Calu3 (cell line): ENCODE results near the gene EIF4G1. TPM values are rescaled to one million over a fixed set of nuclear protein-coding genes. Genes with fewer than 3 reads are reported as not detected.

Source experiments
- BruUV-seq: library from RNA; stranded (reverse); fragments of 400-500 nt; replicated peaks from 2 replicates; lab custom pipeline; 2021; lab: Mats Ljungman, UMichigan
- CTCF ChIA-PET: fragments of 300-600 bp; sonication (Branson Sonifier 250); formaldehyde crosslinking; loops from one replicate; lab custom pipeline; 2022; ENCODE audit warnings: antibody characterized with exemption; lab: Charles Lee
- DNase-seq: peaks from one replicate; pipeline ENCODE4 v3.0.0; 2022
- H3K27ac Mint-ChIP-seq: one replicate; pipeline ENCODE4 v1.8.0; 2022; ENCODE audit warnings: mixed read lengths; ENCODE audit not compliant: unreplicated experiment
- H3K27me3 Mint-ChIP-seq: one replicate; pipeline ENCODE4 v1.8.0; 2022; ENCODE audit warnings: mixed read lengths; ENCODE audit not compliant: unreplicated experiment
- H3K36me3 Mint-ChIP-seq: one replicate; pipeline ENCODE4 v1.8.0; 2022; ENCODE audit warnings: mild to moderate bottlenecking, moderate library complexity, mixed read lengths; ENCODE audit not compliant: insufficient read depth, unreplicated experiment
- H3K4me1 Mint-ChIP-seq: one replicate; pipeline ENCODE4 v1.8.0; 2022; ENCODE audit warnings: mild to moderate bottlenecking, low read depth, mixed read lengths; ENCODE audit not compliant: unreplicated experiment
- H3K4me3 Mint-ChIP-seq: one replicate; pipeline ENCODE4 v1.8.0; 2022; ENCODE audit warnings: mild to moderate bottlenecking, low read depth, moderate library complexity, mixed read lengths; ENCODE audit not compliant: unreplicated experiment
- H3K9me3 Mint-ChIP-seq: one replicate; pipeline ENCODE4 v1.8.0; 2022; ENCODE audit warnings: low read depth, mixed read lengths; ENCODE audit not compliant: unreplicated experiment
- intact Hi-C: fragments of 100-400 bp; cut with micrococcal nuclease; formaldehyde crosslinking; loops from one replicate; pipeline ENCODE4 v1.10.0; 2022; ENCODE audit not compliant: unreplicated experiment
- total RNA-seq: library from RNA; stranded (reverse); gene quantifications from 2 replicates; pipeline ENCODE4 v1.2.3, GENCODE V29; 2022
- TF ChIP-seq, protein P1 (sequence below): fragments of 200-600 bp; IDR thresholded peaks from one replicate; pipeline ENCODE4 v1.8.0; 2022; ENCODE audit warnings: antibody characterized with exemption; ENCODE audit not compliant: unreplicated experiment

EIF4G1 gene
- total RNA-seq, 1 experiment from 2014 or later: 673 TPM

- no peak for DNase-seq
- Mint-ChIP-seq H3K27me3 (peaks cover 26% of the 10 kb centered on the region), H3K36me3 (peaks cover 66% of the 10 kb centered on the region), H3K27ac (peak overlapping the region; percentile 91), H3K9me3 (no peaks in the 10 kb centered on the region), H3K4me3 (peak overlapping the region; percentile 97), H3K4me1 (peaks cover 16% of the 10 kb centered on the region)
- intact Hi-C loops: no loop called here
- TSS peak; percentile 62 for BruUV-seq
- CTCF ChIA-PET: interaction anchor here (0.5 to 1.0 kb wide), 4 partner anchors 12 to 602 kb away, joined by 3 to 4 read pairs (median 3); partner anchors contain the start of gene YEATS2
- TF ChIP-seq, protein P1, sequence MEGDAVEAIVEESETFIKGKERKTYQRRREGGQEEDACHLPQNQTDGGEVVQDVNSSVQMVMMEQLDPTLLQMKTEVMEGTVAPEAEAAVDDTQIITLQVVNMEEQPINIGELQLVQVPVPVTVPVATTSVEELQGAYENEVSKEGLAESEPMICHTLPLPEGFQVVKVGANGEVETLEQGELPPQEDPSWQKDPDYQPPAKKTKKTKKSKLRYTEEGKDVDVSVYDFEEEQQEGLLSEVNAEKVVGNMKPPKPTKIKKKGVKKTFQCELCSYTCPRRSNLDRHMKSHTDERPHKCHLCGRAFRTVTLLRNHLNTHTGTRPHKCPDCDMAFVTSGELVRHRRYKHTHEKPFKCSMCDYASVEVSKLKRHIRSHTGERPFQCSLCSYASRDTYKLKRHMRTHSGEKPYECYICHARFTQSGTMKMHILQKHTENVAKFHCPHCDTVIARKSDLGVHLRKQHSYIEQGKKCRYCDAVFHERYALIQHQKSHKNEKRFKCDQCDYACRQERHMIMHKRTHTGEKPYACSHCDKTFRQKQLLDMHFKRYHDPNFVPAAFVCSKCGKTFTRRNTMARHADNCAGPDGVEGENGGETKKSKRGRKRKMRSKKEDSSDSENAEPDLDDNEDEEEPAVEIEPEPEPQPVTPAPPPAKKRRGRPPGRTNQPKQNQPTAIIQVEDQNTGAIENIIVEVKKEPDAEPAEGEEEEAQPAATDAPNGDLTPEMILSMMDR: no peak
Observed at GRCh38 chr3:184299488-184300377, 14.7 kb upstream of the EIF4G1 start.

DNA sequence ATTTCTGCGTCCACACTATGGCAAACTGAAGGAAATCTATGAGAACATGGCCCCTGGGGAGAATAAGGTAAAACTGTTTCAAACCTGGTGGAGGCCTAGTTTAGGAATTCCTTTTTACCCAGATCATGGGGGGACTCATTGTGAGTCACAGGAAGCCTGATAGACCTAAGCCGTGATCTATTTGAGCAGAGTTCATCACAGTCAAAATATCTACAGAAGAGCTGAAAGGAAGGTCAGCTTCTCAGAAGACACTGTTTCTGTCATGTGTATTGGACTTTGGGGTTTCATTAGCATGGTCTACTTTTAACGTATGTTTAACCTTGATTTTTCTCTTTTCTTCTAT is 14.1 kb upstream of the EIF4G1 start:
- CTCF ChIA-PET: interaction anchor here (0.6 to 1.0 kb wide), 2 partner anchors 12 to 603 kb away, joined by 3 to 4 read pairs; partner anchors contain the start of gene YEATS2
- Mint-ChIP-seq H3K4me3 (peak overlapping the region; percentile 97), H3K27ac (no peak overlapping the region), H3K27me3 (peaks cover 20% of the 10 kb centered on the region), H3K36me3 (peaks cover 72% of the 10 kb centered on the region), H3K9me3 (no peaks in the 10 kb centered on the region), H3K4me1 (peaks cover 16% of the 10 kb centered on the region)
- TF ChIP-seq, protein P1: no peak
- BruUV-seq: no TSS peak
- no peak for DNase-seq
- intact Hi-C loops: no loop called here

- TF ChIP-seq, protein P1: peak; percentile 38
- Mint-ChIP-seq H3K4me1 (peaks cover 6% of the 10 kb centered on the region), H3K27me3 (no peaks in the 10 kb centered on the region), H3K27ac (no peak overlapping the region), H3K4me3 (no peak overlapping the region), H3K36me3 (peaks cover 88% of the 10 kb centered on the region), H3K9me3 (no peaks in the 10 kb centered on the region)
- CTCF ChIA-PET: interaction anchor here (0.6 to 1.4 kb wide), 4 partner anchors 30 to 78 kb away, joined by 3 to 11 read pairs (median 5); no protein-coding TSS in a partner anchor
- DNase-seq: no peak
- no TSS peak for BruUV-seq
- intact Hi-C loops: no loop called here
Observed at GRCh38 chr3:184305577-184305976, 8.8 kb upstream of the EIF4G1 start.

DNA sequence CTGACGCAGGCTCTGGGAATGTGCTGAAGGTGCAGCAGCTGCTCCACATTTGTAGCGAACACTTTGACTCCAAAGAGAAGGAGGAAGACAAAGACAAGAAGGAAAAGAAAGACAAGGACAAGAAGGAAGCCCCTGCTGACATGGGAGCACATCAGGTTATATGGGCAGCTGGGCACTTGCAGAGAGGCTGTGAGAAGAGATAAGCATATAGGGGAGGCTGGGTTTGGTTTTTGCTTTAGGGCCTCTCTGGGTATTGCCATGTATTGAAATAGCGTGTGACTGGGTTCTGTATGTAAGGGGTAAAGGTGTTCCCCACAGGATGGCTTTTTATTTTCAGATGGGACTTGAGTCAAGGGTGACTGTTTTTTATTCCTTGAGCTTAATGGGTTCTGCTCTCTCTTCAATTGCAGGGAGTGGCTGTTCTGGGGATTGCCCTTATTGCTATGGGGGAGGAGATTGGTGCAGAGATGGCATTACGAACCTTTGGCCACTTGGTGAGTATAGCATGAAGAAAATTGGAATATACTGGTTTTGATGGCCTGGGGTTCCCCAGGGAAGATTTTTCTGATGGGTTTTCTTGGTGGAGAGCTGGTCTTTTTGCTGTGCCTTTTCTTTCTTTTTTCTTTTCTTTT is 7.9 kb upstream of the EIF4G1 start:
- no TSS peak for BruUV-seq

More for the DNA sequence above, 7.9 kb upstream of the EIF4G1 start:
- H3K36me3 Mint-ChIP-seq: peaks cover 79% of the 10 kb centered on the region
- no peak overlapping the region for H3K4me3 Mint-ChIP-seq
- no peaks in the 10 kb centered on the region for H3K27me3 Mint-ChIP-seq
- no peak overlapping the region for H3K27ac Mint-ChIP-seq
- CTCF ChIA-PET: interaction anchor here (1.4 kb wide), 1 partner anchor 78 kb away, joined by 4 read pairs; no protein-coding TSS in a partner anchor
- DNase-seq: no peak
- intact Hi-C loops: no loop called here
- no peaks in the 10 kb centered on the region for H3K9me3 Mint-ChIP-seq
- TF ChIP-seq, protein P1: no peak
- H3K4me1 Mint-ChIP-seq: no peaks in the 10 kb centered on the region
